Parathyroid adenoma (tissue), 2 donors: ENCODE data around the gene PTGES2.

Source experiments
- H2AFZ ChIP-seq: fragments of 300-600 bp; sonication (generic); one replicate; pipeline ENCODE4 v1.7.0; 2017; ENCODE audit warnings: antibody characterized with exemption, mild to moderate bottlenecking
- H3K27ac ChIP-seq: fragments of 300-600 bp; sonication (generic); one replicate; pipeline ENCODE4 v1.7.0; 2017
- H3K27me3 ChIP-seq: fragments of 300-600 bp; sonication (generic); one replicate; pipeline ENCODE4 v1.7.0; 2017; ENCODE audit warnings: low read length; ENCODE audit not compliant: control insufficient read depth, insufficient read depth
- H3K36me3 ChIP-seq: fragments of 300-600 bp; sonication (generic); one replicate; pipeline ENCODE4 v1.7.0; 2017; ENCODE audit warnings: low read length; ENCODE audit not compliant: control insufficient read depth, insufficient read depth
- H3K4me1 ChIP-seq: fragments of 300-600 bp; sonication (generic); one replicate; pipeline ENCODE4 v1.7.0; 2017; ENCODE audit warnings: control low read depth
- H3K4me2 ChIP-seq: fragments of 300-600 bp; sonication (generic); one replicate; pipeline ENCODE4 v1.7.0; 2017; ENCODE audit warnings: low read length
- H3K4me3 ChIP-seq: fragments of 300-600 bp; sonication (generic); one replicate; pipeline ENCODE4 v1.7.0; 2017; ENCODE audit warnings: low read depth, low read length
- H3K79me2 ChIP-seq: fragments of 300-600 bp; sonication (generic); one replicate; pipeline ENCODE4 v1.7.0; 2017; ENCODE audit warnings: control low read depth
- H3K9ac ChIP-seq: fragments of 300-600 bp; sonication (generic); one replicate; pipeline ENCODE4 v1.7.0; 2017; ENCODE audit warnings: mild to moderate bottlenecking
- H3K9me3 ChIP-seq: fragments of 300-600 bp; sonication (generic); one replicate; pipeline ENCODE4 v1.7.0; 2017; ENCODE audit warnings: low read length; ENCODE audit not compliant: control insufficient read depth
- TF ChIP-seq, protein P1 (sequence below): fragments of 300-600 bp; sonication (generic); IDR thresholded peaks from one replicate; pipeline ENCODE4 v1.7.0; 2017; ENCODE audit warnings: antibody characterized with exemption, mild to moderate bottlenecking
- donor health status: primary hyperparathyroidism.

The PTGES2 gene

DNA sequence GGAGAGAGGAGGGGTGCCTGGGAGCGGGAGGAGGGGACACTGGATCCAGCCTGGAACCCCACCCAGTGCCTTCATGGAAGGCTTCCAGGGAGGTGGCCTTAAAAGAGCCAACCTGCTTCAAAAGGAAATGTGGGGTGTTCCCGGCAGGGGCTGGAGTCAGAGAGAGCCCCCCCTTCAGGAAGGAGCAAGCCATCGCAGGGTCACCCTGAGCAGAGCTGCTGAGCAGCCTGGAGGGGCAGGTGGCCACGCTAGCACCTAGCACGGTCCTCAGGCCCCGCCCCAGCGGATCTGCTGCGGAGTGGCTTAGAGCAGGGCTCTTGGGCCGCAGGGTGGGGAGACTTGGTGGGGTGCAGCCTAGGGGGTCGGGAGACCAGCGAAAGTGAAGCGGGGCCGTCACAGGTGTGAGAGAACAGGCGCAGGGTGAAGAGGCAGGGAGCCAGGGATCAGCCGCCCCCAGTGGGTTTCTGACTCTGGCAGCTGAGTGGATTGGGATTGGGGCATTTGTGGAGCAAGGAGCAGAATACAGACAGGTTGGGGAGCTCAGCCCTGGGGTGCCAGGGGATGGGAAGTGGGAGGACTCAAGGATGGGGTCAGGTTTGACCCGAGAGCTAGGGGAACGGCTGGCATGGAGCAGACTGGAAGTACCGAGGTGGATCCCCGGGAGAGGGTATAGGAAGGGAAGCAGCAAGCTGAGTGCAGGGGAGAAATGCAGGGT lies 23.2 kb upstream of the PTGES2 start:
- Histone ChIP-seq H3K4me1 (no peaks in the 10 kb centered on the region), H3K79me2 (no peaks in the 10 kb centered on the region), H2AFZ (no peak overlapping the region), H3K9me3 (no peaks in the 10 kb centered on the region), H3K27ac (no peak overlapping the region), H3K36me3 (no peaks in the 10 kb centered on the region), H3K9ac (no peak overlapping the region), H3K27me3 (no peaks in the 10 kb centered on the region), H3K4me2 (no peak overlapping the region), H3K4me3 (no peak overlapping the region)
- TF ChIP-seq, protein P1, sequence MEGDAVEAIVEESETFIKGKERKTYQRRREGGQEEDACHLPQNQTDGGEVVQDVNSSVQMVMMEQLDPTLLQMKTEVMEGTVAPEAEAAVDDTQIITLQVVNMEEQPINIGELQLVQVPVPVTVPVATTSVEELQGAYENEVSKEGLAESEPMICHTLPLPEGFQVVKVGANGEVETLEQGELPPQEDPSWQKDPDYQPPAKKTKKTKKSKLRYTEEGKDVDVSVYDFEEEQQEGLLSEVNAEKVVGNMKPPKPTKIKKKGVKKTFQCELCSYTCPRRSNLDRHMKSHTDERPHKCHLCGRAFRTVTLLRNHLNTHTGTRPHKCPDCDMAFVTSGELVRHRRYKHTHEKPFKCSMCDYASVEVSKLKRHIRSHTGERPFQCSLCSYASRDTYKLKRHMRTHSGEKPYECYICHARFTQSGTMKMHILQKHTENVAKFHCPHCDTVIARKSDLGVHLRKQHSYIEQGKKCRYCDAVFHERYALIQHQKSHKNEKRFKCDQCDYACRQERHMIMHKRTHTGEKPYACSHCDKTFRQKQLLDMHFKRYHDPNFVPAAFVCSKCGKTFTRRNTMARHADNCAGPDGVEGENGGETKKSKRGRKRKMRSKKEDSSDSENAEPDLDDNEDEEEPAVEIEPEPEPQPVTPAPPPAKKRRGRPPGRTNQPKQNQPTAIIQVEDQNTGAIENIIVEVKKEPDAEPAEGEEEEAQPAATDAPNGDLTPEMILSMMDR, result no peak

DNA sequence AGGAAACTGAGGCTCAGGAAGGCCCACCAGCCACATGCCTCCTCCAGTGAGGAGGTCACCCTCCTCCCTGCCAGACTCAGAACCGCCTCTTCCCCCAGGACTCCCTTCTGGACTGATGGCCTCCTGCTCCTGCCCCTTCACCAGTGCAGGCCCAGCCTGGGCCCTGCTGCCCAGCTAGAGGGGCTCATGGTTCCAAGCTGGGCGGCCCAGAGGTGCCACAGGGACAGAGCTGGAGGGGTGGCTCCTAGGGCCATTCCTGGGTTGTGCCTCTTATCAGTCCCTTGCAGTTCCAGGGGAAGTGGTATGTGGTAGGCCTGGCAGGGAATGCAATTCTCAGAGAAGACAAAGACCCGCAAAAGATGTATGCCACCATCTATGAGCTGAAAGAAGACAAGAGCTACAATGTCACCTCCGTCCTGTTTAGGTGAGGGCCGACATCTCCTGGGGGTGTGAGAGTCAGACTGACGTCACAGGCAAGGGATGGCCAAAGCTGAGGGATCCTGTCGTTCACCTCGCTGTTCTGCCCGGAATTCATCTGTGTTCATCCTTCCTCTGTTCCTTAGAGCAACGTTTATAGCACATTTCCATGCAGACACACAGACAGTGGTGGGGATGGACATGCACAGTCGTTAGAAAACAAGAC lies 22.5 kb upstream of the PTGES2 start:
- H3K36me3 ChIP-seq, result no peaks in the 10 kb centered on the region
- no peaks in the 10 kb centered on the region for H3K27me3 ChIP-seq
- no peaks in the 10 kb centered on the region for H3K4me1 ChIP-seq
- H3K9ac ChIP-seq, result no peak overlapping the region
- H3K9me3 ChIP-seq, result no peaks in the 10 kb centered on the region
- H3K4me2 ChIP-seq, result no peak overlapping the region
- TF ChIP-seq, protein P1, result no peak
- no peaks in the 10 kb centered on the region for H3K79me2 ChIP-seq
- H3K27ac ChIP-seq, result no peak overlapping the region
- H3K4me3 ChIP-seq, result no peak overlapping the region
- no peak overlapping the region for H2AFZ ChIP-seq

DNA sequence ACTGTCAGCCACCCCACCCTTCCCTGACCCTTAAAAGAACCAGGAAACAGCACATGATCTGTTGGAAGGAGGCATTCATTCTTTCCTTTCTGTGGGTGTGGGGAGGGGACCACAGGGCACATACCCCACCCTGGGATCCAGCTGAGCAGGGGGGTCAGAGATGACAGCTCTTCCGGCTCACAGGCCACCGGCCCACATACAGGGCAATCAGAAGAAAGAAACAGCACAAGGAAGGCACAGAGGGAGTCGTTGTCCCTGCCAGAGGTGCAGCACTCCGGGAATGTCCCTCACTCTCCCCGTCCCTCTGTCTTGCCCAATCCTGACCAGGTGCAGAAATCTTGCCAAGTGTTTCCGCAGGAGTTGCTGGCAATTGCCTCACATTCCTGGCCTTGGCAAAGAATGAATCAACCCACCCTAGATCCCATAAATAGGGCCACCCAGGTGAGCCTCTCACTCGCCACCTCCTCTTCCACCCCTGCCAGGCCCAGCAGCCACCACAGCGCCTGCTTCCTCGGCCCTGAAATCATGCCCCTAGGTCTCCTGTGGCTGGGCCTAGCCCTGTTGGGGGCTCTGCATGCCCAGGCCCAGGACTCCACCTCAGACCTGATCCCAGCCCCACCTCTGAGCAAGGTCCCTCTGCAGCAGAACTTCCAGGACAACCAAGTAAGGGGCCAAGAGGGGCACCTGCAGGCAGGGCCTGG lies 21.6 kb upstream of the PTGES2 start, which contains the start of gene LCN2:
LCN2 (plus strand) TSS at position 453 of the 701 bp plus-strand sequence; CDS start at position 526, 73 bp downstream.
- Histone ChIP-seq H3K27ac (no peak within 1 kb of the TSS), H3K4me1 (no peaks in the 10 kb centered on the region), H3K4me2 (no peak within 1 kb of the TSS), H3K9me3 (no peaks in the 10 kb centered on the region), H3K9ac (no peak within 1 kb of the TSS), H2AFZ (no peak within 1 kb of the TSS), H3K79me2 (no peaks in the 10 kb centered on the region), H3K36me3 (no peaks in the 10 kb centered on the region), H3K27me3 (no peaks in the 10 kb centered on the region), H3K4me3 (no peak within 1 kb of the TSS)
- TF ChIP-seq, protein P1, result no peak

DNA sequence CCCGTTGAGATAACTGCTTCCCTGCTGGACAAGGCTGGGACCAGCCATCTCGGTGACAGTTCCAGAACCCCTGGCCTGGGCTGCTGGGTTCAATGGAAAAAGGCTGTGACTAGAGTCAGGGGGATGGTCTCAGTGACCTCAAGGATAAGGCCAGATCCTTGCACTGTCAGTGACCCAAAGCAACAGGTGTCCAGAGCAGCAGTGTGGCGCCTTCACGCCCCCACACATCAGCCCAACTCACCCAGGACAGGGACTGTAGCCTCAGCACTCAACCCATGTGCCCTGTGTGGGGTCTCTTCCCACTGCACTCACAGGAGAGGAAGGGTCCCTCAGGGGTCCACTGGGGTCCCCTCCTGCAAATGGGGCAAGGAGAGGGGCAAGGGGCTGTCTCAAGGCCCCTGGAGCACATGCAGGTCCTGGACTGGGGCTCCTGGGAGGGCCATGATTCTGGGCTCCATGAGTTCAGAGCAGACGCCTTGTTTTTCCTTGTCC lies 21.0 kb upstream of the PTGES2 start:
- no peak overlapping the region for H3K4me2 ChIP-seq
- no peak overlapping the region for H2AFZ ChIP-seq
- H3K4me3 ChIP-seq, result no peak overlapping the region
- no peak overlapping the region for H3K27ac ChIP-seq
- H3K4me1 ChIP-seq, result no peaks in the 10 kb centered on the region
- TF ChIP-seq, protein P1, result no peak
- no peaks in the 10 kb centered on the region for H3K27me3 ChIP-seq
- no peaks in the 10 kb centered on the region for H3K9me3 ChIP-seq
- H3K36me3 ChIP-seq, result no peaks in the 10 kb centered on the region
- H3K9ac ChIP-seq, result no peak overlapping the region
- no peaks in the 10 kb centered on the region for H3K79me2 ChIP-seq
